PFSK-1 (cell line): ENCODE data around the gene CNTNAP2.

Experiments used
- FOXP2 ChIP-seq: optimal IDR thresholded peaks from 2 replicates; pipeline ENCODE3; 2011; ENCODE audit warnings: borderline replicate concordance, control low read depth, inconsistent platforms; ENCODE audit not compliant: insufficient read depth; ENCODE audit errors: extremely low read length, extremely low read depth
- POLR2AphosphoS5 ChIP-seq: IDR thresholded peaks from 2 replicates; pipeline ENCODE4 v1.6.1; 2012; ENCODE audit warnings: low read depth, mild to moderate bottlenecking, control low read depth, low read length, moderate library complexity
- SIN3A ChIP-seq: IDR thresholded peaks from 2 replicates; pipeline ENCODE4 v1.6.1; 2012; ENCODE audit warnings: mild to moderate bottlenecking, low read length, moderate library complexity, borderline replicate concordance; ENCODE audit not compliant: insufficient read depth
- TAF1 ChIP-seq: IDR thresholded peaks from 2 replicates; pipeline ENCODE4 v1.6.1; 2012; ENCODE audit warnings: low read length, control low read depth, borderline replicate concordance; ENCODE audit not compliant: insufficient read depth
- TF ChIP-seq, protein P1 (sequence below), 2 experiments: IDR thresholded peaks; 2 replicates each; pipeline versions ENCODE4 v1.6.1 to v1.8.0; 2011 to 2012; ENCODE audit warnings: low read depth in 2 of 2, low read length in 2 of 2, control low read depth in 1 of 2, inconsistent platforms in 1 of 2, mild to moderate bottlenecking in 1 of 2, moderate library complexity in 1 of 2; ENCODE audit not compliant: insufficient read depth in 1 of 2

The CNTNAP2 gene

DNA sequence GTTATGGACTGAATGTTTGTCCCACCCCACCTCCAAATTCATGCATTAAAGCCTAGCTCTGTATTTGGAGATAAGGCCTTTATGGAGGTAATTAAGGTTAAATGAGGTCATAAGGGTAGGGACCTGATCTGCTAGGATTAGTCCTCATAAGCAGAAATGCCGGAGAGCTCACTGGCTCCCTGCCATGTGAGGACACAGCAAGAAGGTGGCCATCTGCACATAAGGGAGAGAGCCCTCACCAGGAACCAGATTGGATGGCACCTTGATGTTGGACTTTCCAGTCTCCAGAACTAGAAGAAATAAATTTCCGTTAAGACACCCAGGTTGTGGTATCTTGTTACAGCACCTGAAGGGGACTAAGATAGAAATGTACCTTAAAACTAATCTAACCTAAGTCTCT, 1657.9 kb downstream of the CNTNAP2 start:
- TF ChIP-seq FOXP2 (no peak), SIN3A (no peak)
- TF ChIP-seq, protein P1, sequence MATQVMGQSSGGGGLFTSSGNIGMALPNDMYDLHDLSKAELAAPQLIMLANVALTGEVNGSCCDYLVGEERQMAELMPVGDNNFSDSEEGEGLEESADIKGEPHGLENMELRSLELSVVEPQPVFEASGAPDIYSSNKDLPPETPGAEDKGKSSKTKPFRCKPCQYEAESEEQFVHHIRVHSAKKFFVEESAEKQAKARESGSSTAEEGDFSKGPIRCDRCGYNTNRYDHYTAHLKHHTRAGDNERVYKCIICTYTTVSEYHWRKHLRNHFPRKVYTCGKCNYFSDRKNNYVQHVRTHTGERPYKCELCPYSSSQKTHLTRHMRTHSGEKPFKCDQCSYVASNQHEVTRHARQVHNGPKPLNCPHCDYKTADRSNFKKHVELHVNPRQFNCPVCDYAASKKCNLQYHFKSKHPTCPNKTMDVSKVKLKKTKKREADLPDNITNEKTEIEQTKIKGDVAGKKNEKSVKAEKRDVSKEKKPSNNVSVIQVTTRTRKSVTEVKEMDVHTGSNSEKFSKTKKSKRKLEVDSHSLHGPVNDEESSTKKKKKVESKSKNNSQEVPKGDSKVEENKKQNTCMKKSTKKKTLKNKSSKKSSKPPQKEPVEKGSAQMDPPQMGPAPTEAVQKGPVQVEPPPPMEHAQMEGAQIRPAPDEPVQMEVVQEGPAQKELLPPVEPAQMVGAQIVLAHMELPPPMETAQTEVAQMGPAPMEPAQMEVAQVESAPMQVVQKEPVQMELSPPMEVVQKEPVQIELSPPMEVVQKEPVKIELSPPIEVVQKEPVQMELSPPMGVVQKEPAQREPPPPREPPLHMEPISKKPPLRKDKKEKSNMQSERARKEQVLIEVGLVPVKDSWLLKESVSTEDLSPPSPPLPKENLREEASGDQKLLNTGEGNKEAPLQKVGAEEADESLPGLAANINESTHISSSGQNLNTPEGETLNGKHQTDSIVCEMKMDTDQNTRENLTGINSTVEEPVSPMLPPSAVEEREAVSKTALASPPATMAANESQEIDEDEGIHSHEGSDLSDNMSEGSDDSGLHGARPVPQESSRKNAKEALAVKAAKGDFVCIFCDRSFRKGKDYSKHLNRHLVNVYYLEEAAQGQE (IDR thresholded peaks at IDR 0.05; ENCODE audit: insufficient read depth in 1 of 2, low read depth in 2 of 2, low read length in 2 of 2) = no peak

DNA sequence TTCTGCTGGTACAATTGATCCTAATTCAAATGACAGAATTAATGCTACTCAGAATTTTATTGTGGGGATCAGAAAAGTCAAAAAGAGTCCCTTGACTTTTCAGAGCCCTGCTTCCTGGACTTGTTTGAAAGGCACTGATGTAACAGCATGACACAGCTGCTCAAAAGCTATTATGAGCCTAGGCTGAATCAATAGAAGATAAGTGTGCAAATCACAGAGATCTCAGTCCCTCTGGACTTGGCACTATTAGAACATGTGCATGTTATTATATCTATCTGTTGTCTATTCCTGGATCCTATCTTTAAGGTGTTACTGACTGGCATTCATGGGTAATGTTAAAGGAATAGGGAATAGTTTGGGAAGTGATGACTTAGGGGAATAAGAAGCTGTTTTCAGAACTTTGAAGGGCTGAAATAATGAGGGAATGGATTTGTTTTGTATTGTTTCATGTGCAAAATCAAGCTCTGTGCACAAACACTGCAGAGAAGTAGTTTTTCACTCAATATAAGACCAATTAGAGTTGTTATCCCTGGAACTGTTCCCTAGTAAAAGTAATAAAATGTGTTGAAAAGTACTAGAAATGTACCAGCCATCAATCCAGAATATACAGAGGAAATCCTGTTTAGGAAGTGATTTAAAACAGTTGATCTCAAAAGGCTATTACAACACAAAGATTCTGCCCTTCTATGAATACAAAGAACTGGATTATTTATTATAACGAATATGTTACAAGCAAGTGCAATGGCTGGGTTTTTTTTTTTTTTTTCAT, 1659.1 kb downstream of the CNTNAP2 start:
- TF ChIP-seq FOXP2 = no peak
- TF ChIP-seq SIN3A = no peak
- no peak for TF ChIP-seq TAF1
- TF ChIP-seq, protein P1 (IDR thresholded peaks at IDR 0.05; ENCODE audit: insufficient read depth in 1 of 2, low read depth in 2 of 2, low read length in 2 of 2) = no peak
- TF ChIP-seq POLR2AphosphoS5 = no peak

DNA sequence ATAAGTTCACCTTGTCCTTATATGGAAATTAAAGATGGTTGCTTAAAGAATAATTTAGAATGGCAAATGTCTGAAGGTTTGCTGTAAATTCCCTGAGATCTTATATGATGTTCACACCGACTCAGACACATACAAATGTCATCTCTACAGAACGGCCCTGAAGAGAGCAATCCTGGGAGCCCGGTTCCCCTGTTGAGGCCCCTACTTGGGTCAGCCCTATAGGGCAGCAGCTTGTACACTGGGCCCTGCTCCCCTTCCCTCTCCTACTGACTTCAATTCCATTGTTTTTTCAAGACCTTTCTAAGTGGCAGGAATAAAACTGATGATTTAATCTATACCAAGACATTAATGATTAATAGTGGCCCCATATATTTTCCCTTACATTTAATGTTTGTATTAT, 1660.7 kb downstream of the CNTNAP2 start:
- TF ChIP-seq TAF1 (no peak), POLR2AphosphoS5 (no peak), SIN3A (no peak), FOXP2 (no peak)
- TF ChIP-seq, protein P1 (IDR thresholded peaks at IDR 0.05; ENCODE audit: insufficient read depth in 1 of 2, low read depth in 2 of 2, low read length in 2 of 2) = no peak

DNA sequence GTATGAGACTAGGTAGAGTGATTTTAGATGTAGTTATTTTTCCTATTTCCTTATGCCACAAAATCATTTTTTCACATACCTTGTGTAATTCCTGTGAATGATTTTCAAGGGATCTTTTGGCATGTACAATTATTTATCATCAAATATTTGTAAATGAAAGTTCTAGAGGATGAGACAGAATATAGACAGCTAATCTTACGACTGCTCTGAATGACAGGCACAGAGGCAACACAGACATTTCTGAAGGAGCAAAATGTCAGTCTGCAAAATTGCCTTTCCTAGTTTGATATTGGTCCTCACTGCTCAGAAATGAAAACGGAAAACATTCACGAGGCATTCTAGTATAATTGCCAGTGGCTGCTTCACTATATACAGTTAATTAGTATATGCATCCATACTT, 1663.3 kb downstream of the CNTNAP2 start:
- no peak for TF ChIP-seq TAF1
- TF ChIP-seq, protein P1 (IDR thresholded peaks at IDR 0.05; ENCODE audit: insufficient read depth in 1 of 2, low read depth in 2 of 2, low read length in 2 of 2) = no peak
- no peak for TF ChIP-seq POLR2AphosphoS5
- no peak for TF ChIP-seq SIN3A
- no peak for TF ChIP-seq FOXP2
